Measurements from ENCODE around the gene ITIH2. TPM values are rescaled to one million over a fixed set of nuclear protein-coding genes. Genes with fewer than 3 reads are reported as not detected.
"Not testable (repeated sequence)": the region's sequence is repeated elsewhere in the genome, so short reads cannot be mapped to it uniquely, and the experiment has no call there.

Gene ITIH2
- total RNA-seq, 1 donor: not detected

GRCh38 chr10:7667262-7668141, 35.6 kb upstream of the ITIH2 start:
- Histone ChIP-seq H3K27ac (ENCODE audit: low read depth, low read length) (no peak overlapping the region), H3K9me3 (ENCODE audit: low read depth, low read length) (no peaks in the 10 kb centered on the region), H4K20me1 (ENCODE audit: insufficient read depth, low read length) (no peaks in the 10 kb centered on the region), H3K4me3 (ENCODE audit: insufficient read depth, low read length) (no peak overlapping the region), H3K79me2 (ENCODE audit: insufficient read depth, low read length) (no peaks in the 10 kb centered on the region), H3K36me3 (ENCODE audit: insufficient read depth, low read length) (no peaks in the 10 kb centered on the region), H2AFZ (ENCODE audit: low read length) (no peak overlapping the region), H3K4me2 (ENCODE audit: insufficient read depth, low read length) (no peak overlapping the region), H3K4me1 (ENCODE audit: insufficient read depth, low read length) (no peaks in the 10 kb centered on the region), H3K27me3 (ENCODE audit: insufficient read depth, low read length) (peaks cover 18% of the 10 kb centered on the region)
- no peak for DNase-seq (ENCODE audit: insufficient read length, low spot score, missing footprints)
- no peak for TF ChIP-seq CTCF (IDR thresholded peaks at IDR 0.05; ENCODE audit: extremely low read depth, low read depth, low read length)

- DNase-seq (ENCODE audit: insufficient read length, low spot score, missing footprints): no peak
- no peak overlapping the region for H2AFZ ChIP-seq (ENCODE audit: low read length)
- no peaks in the 10 kb centered on the region for H3K36me3 ChIP-seq (ENCODE audit: insufficient read depth, low read length)
- no peak overlapping the region for H3K4me3 ChIP-seq (ENCODE audit: insufficient read depth, low read length)
- H3K27me3 ChIP-seq (ENCODE audit: insufficient read depth, low read length): peaks cover 15% of the 10 kb centered on the region
- H4K20me1 ChIP-seq (ENCODE audit: insufficient read depth, low read length): no peaks in the 10 kb centered on the region
- H3K4me1 ChIP-seq (ENCODE audit: insufficient read depth, low read length): no peaks in the 10 kb centered on the region
- no peak overlapping the region for H3K27ac ChIP-seq (ENCODE audit: low read depth, low read length)
- H3K9me3 ChIP-seq (ENCODE audit: low read depth, low read length): no peaks in the 10 kb centered on the region
- no peak for TF ChIP-seq CTCF (IDR thresholded peaks at IDR 0.05; ENCODE audit: extremely low read depth, low read depth, low read length)
- no peak overlapping the region for H3K4me2 ChIP-seq (ENCODE audit: insufficient read depth, low read length)
- no peaks in the 10 kb centered on the region for H3K79me2 ChIP-seq (ENCODE audit: insufficient read depth, low read length)
Measured at GRCh38 chr10:7670157-7670556, 33.0 kb upstream of the ITIH2 start.

GRCh38 chr10:7672341-7673134, 30.6 kb upstream of the ITIH2 start:
- DNase-seq (ENCODE audit: insufficient read length, low spot score, missing footprints): no peak
- Histone ChIP-seq H3K4me3 (ENCODE audit: insufficient read depth, low read length) (no peak overlapping the region), H3K36me3 (ENCODE audit: insufficient read depth, low read length) (no peaks in the 10 kb centered on the region), H3K4me1 (ENCODE audit: insufficient read depth, low read length) (no peaks in the 10 kb centered on the region), H3K9me3 (ENCODE audit: low read depth, low read length) (no peaks in the 10 kb centered on the region), H4K20me1 (ENCODE audit: insufficient read depth, low read length) (no peaks in the 10 kb centered on the region), H2AFZ (ENCODE audit: low read length) (no peak overlapping the region), H3K79me2 (ENCODE audit: insufficient read depth, low read length) (no peaks in the 10 kb centered on the region), H3K27ac (ENCODE audit: low read depth, low read length) (no peak overlapping the region), H3K4me2 (ENCODE audit: insufficient read depth, low read length) (no peak overlapping the region), H3K27me3 (ENCODE audit: insufficient read depth, low read length) (peaks cover 3% of the 10 kb centered on the region)
- no peak for TF ChIP-seq CTCF (IDR thresholded peaks at IDR 0.05; ENCODE audit: extremely low read depth, low read depth, low read length)

- Histone ChIP-seq H3K79me2 (ENCODE audit: insufficient read depth, low read length) (no peaks in the 10 kb centered on the region), H3K9me3 (ENCODE audit: low read depth, low read length) (no peaks in the 10 kb centered on the region), H3K27me3 (ENCODE audit: insufficient read depth, low read length) (no peaks in the 10 kb centered on the region), H3K4me2 (ENCODE audit: insufficient read depth, low read length) (no peak overlapping the region), H3K36me3 (ENCODE audit: insufficient read depth, low read length) (no peaks in the 10 kb centered on the region), H3K27ac (ENCODE audit: low read depth, low read length) (no peak overlapping the region), H4K20me1 (ENCODE audit: insufficient read depth, low read length) (no peaks in the 10 kb centered on the region), H2AFZ (ENCODE audit: low read length) (no peak overlapping the region), H3K4me3 (ENCODE audit: insufficient read depth, low read length) (no peak overlapping the region), H3K4me1 (ENCODE audit: insufficient read depth, low read length) (no peaks in the 10 kb centered on the region)
- TF ChIP-seq CTCF (IDR thresholded peaks at IDR 0.05; ENCODE audit: extremely low read depth, low read depth, low read length): no peak
- no peak for DNase-seq (ENCODE audit: insufficient read length, low spot score, missing footprints)
Measured at GRCh38 chr10:7679256-7679655, 23.9 kb upstream of the ITIH2 start.

GRCh38 chr10:7680078-7680477, 23.0 kb upstream of the ITIH2 start:
- not testable (repeated sequence) for H2AFZ ChIP-seq (ENCODE audit: low read length); H3K79me2 ChIP-seq (ENCODE audit: insufficient read depth, low read length); H3K9me3 ChIP-seq (ENCODE audit: low read depth, low read length); H3K27ac ChIP-seq (ENCODE audit: low read depth, low read length); H4K20me1 ChIP-seq (ENCODE audit: insufficient read depth, low read length); H3K4me2 ChIP-seq (ENCODE audit: insufficient read depth, low read length); H3K4me3 ChIP-seq (ENCODE audit: insufficient read depth, low read length); DNase-seq (ENCODE audit: insufficient read length, low spot score, missing footprints); H3K4me1 ChIP-seq (ENCODE audit: insufficient read depth, low read length); H3K36me3 ChIP-seq (ENCODE audit: insufficient read depth, low read length); H3K27me3 ChIP-seq (ENCODE audit: insufficient read depth, low read length)

All from osteoblast (primary cell).